ENCODE data around the gene SH3RF1.
"Not testable (repeated sequence)": the region's sequence is repeated elsewhere in the genome, so short reads cannot be mapped to it uniquely, and the experiment has no call there.

Gene SH3RF1

DNA sequence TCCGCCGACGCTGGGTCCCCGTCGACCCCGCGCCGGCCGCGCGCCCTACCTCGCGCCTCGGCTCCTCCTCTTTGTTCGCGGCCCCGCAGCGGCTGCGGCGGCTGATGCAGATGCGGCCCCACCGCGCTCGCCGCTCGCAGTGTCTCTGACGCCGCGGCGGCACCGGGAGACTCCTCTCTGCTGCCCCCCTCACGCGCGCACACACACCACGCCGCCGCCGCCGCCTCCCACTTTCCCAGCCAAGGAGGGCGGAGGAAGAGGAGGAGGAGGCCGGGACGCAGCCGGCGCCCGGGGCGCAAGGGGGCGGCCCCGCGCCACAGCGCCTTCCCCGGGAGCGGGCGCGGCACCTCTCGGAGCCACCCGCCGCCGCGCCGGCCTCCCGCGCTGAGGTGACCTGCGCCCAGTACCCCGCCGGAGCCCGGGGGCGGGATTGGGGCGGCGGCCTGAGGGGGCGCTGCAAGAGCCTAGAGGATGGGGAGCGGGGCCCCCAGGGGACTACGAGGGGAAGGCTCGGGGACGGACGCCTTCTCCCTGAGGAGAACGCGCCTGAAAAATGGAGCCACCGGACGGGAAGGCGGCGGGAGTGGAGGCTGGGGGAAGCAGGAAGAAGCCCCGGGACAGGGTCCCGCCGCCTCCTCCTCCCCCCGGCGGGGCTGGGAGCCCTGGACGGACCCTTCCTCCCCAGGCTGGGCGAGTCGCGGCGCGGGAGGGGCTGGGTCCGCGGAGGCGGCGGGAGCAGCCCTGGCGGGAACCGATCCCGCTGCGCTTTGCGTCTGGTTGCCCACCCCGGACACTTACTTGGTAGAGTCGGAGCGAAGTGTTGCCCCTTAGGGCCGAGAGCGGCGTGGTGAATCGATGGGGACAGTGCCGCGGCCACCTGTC, at the start of gene SH3RF1:
TSS of gene SH3RF1 (minus strand) at position 147 of the 882 bp plus-strand sequence. CDS start 1,744 bp downstream, outside the sequence.
- TF ChIP-seq POLR2A (IDR thresholded peaks at IDR 0.05; ENCODE audit: low read depth, low read length), result peak; percentile 92
- DNase-seq (ENCODE audit: insufficient read length, low spot score) (peak; percentile 46), FAIRE-seq (no peak)

- no peak for TF ChIP-seq POLR2A (IDR thresholded peaks at IDR 0.05; ENCODE audit: low read depth, low read length)
- DNase-seq (ENCODE audit: insufficient read length, low spot score) (no peak), FAIRE-seq (no peak)
These were observed 45.0 kb upstream of the SH3RF1 start for GRCh38 chr4:169315530-169316343.

- DNase-seq (ENCODE audit: insufficient read length, low spot score) (no peak), FAIRE-seq (no peak)
- TF ChIP-seq POLR2A (IDR thresholded peaks at IDR 0.05; ENCODE audit: low read depth, low read length), result no peak
These were observed 44.1 kb upstream of the SH3RF1 start for GRCh38 chr4:169314906-169315305.

GRCh38 chr4:169313732-169314131, 43.0 kb upstream of the SH3RF1 start:
- DNase-seq (ENCODE audit: insufficient read length, low spot score) (no peak), FAIRE-seq (no peak)
- no peak for TF ChIP-seq POLR2A (IDR thresholded peaks at IDR 0.05; ENCODE audit: low read depth, low read length)

DNA sequence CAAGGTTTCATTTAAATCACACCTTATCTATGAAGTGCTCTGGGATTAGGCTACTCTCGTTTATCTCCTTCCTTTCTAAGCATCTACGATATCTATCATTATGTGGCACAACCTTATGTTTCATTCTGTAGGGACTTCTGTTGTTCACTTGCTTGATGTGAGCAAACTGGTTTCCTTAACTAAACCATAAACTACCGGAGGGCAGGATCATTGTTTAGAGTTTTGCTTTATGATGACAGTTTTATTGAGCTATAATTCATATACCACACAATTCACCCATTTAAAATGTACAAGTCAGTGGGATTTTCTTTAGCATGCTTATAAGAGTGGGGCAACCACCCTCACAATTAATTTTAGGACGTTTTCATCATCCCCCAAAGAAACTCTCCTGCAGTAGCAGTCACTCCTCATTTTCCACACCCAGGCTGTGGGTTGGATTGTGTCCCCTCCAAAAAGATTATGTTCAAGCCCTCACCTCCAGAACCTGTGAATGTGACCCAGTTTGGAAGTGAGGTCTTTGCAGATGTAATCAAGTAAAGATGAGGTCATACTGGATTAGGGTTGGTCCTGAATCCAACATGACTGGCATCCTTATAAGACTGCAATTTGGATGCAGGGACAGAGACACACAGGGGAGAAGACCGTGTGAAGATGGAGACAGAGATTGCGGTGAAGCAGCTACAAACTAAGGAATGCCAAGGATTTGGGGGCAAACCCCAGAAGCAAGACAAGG, 42.1 kb upstream of the SH3RF1 start:
- FAIRE-seq (no peak), DNase-seq (ENCODE audit: insufficient read length, low spot score) (no peak)
- TF ChIP-seq POLR2A (IDR thresholded peaks at IDR 0.05; ENCODE audit: low read depth, low read length), result no peak

DNA sequence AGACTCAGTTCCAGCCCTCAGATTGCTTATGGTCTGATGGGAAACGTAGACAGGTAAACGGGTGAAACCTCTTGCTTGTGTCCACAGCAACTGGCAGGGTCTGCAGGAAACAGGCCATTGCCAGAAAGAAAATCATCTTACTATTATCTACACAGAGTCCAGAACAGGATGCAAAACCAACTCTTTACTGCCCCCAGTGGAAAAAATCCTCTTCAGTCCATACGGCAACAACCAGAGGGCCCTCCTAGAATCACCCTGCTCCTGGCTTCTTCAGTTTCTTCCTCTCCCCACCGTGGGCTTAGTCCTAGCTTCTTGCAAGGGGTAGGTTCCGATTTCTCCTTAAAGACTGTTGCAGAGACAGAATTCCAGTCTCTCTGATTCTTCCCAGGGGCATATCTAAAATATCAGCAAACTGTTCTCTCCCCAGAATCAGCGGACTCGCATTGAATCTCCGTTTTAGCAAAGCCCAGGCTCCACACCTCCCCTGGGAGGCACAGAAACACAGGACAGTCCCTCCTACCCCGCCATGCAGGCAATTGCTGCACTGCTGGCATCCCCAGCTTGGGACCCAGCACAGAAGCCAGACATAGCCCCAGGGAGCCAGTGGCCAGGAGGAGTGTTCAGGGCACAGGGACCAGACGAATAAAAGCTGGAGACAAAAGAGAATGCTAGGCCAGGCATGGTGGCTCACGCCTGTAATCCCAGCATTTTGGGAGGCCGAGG, 41.0 kb upstream of the SH3RF1 start:
- TF ChIP-seq POLR2A (IDR thresholded peaks at IDR 0.05; ENCODE audit: low read depth, low read length), result no peak
- no peak for FAIRE-seq
- DNase-seq (ENCODE audit: insufficient read length, low spot score), result peak; percentile 40

DNA sequence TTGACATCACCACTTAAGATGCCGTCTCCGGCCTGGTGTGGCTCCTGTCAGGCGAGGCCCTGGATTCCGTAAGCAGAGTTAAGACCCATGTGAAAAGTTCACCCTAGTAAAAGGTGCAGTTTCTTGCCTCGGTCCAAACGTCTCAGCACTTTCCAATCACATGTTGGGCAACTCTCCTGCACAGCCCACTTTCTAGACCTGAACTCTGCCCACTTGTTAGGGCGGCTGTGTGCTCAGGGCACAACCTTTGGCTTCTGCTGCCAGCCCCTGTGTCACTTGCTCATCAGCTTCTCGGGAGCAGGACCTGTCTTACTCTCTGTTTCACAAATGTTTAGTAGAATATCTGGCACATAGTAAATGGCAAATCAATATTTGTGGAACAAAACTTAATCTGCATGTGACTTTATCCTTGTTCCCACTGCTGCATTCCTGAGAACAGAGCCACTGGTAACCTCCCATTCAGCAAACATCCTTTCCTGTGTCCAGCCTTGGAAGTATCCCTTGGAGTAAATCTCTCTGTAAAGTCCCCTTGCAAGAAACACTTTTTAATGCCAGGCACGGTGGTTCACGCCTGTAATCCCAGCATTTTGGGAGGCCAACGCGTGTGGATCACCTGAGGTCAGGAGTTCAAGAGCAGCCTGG, 38.7 kb upstream of the SH3RF1 start:
- TF ChIP-seq POLR2A (IDR thresholded peaks at IDR 0.05; ENCODE audit: low read depth, low read length), result no peak
- DNase-seq (ENCODE audit: insufficient read length, low spot score), result no peak

GRCh38 chr4:169307576-169307975, 36.8 kb upstream of the SH3RF1 start:
- FAIRE-seq (no peak), DNase-seq (ENCODE audit: insufficient read length, low spot score) (no peak)
- TF ChIP-seq POLR2A (IDR thresholded peaks at IDR 0.05; ENCODE audit: low read depth, low read length), result no peak

More for the DNA sequence above, 38.7 kb upstream of the SH3RF1 start:
- no peak for FAIRE-seq

DNA sequence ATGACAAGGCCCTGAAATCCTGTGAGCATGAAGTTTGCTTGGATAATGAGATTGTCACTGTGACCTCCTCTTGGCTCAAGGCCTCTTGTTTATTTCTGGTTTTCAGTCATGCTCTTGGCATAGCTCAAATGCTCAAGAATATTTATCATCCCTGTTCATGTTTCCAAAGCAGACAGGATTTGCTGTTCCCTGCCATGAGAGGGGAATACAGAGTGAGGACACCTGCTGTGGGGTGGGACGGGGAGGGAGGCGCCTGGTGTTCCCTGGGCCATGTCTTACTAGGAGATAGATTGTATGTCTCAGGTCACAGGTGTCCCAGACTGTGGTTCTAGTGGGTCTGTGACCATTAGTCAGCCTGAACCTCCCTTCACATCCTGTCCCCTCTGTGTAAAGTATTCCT, 34.9 kb upstream of the SH3RF1 start:
- FAIRE-seq (no peak), DNase-seq (ENCODE audit: insufficient read length, low spot score) (no peak)
- no peak for TF ChIP-seq POLR2A (IDR thresholded peaks at IDR 0.05; ENCODE audit: low read depth, low read length)

DNA sequence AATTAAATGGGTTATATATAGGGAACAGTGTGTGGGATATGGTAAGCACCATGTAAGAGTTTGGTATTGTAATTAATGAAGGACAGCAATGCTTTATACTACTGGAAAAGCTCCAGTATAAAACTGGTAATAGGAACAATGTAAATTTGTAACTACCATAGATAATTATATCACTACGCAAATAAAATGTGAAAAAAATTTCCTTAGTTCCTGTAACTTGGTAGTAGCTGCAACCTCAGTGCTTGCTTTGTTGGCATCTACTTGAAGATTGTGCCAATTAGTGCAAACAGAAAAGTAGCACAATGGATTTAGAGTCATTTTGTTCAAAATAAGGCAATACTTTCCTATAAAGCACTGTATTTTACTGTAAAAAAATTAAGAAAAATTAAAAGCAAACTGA, 34.4 kb upstream of the SH3RF1 start:
- FAIRE-seq, result no peak
- DNase-seq (ENCODE audit: insufficient read length, low spot score), result no peak
- TF ChIP-seq POLR2A (IDR thresholded peaks at IDR 0.05; ENCODE audit: low read depth, low read length), result no peak

DNA sequence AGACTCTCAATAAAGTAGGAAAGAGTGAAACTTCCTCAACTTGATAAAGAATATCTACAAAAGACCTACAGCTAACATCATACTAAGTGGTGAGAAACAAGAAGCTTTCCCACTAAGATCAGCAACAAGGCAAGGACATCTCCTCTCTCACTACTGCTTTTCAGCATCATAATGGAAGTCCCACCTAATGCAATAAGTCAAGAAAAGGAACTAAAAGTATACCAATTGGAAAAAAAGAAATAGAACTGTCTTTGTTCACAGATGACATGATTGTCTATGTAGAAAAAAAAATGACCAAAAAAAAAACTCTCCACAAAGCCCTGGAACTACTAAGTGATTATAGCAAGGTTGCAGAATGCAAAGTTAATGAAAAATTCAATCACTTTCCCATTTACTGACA, 25.1 kb upstream of the SH3RF1 start:
- FAIRE-seq, result no peak
- no peak for DNase-seq (ENCODE audit: insufficient read length, low spot score)

DNA sequence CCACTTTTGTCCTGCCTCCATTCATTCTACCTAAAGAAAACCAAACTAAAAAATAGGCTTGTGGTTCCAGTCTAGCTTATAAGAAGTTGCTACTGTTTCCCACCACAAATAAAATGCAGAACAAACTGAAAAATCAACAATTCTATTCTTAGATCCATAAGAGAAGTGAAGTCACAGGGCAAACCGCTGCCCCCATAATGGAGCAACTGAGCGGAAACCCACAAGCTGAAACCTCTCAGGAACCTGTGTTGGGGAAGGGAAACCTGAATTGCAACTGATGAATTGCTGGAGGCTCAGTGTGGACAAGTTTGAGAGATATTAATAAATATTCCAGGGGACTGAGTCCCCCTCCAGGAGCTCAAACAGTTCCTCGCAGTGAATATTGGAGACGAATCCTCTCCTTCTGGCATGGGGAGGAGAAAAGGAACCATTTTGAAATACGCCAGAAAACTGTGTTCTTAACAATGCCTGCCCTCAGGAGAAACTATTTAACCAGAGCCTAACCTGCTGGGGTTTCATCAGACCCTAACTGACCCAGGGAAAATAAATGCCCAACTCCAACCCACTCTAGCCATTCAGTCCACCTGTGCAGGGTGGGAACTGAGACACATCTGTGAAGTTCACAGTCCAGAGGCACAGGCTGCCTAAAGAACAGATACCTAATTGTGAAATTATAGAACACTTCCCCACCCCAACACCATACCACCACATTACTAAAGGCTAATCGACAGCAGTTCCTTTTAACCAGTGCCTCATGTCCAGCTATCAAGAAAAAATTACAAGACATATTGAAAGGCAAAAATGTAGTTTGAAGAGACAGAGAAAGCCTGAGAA, 22.8 kb upstream of the SH3RF1 start:
- no peak for TF ChIP-seq POLR2A (IDR thresholded peaks at IDR 0.05; ENCODE audit: low read depth, low read length)
- FAIRE-seq, result no peak
- DNase-seq (ENCODE audit: insufficient read length, low spot score), result no peak

More for the DNA sequence above, 25.1 kb upstream of the SH3RF1 start:
- TF ChIP-seq POLR2A (IDR thresholded peaks at IDR 0.05; ENCODE audit: low read depth, low read length), result no peak

DNA sequence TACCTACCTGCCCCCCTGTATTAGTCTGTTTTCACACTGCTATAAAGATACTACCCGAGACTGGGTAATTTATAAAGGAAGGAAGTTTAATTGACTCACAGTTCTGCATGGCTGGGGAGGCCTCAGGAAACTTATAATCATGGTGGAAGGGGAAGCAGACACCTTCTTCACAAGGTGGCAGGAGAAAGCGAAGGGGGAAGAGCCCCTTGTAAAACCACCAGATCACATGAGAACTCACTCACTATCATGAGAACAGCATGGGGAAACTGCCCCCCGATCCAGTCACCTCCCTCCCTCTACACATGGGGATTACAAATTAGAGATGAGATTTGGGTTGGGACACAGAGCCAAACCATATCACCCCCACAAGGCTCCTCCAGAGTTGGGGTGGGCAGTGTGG, 17.2 kb upstream of the SH3RF1 start:
- FAIRE-seq, result not testable (repeated sequence)

More for the DNA sequence above, 17.2 kb upstream of the SH3RF1 start:
- not testable (repeated sequence) for DNase-seq (ENCODE audit: insufficient read length, low spot score)

Data from H54 (cell line).